Measurements from ENCODE around the gene CPNE5. TPM values are rescaled to one million over a fixed set of nuclear protein-coding genes. Genes with fewer than 3 reads are reported as not detected.

CPNE5 gene
- total and polyA plus RNA-seq, 9 of the 15 experiments (the other 6 are each of a cell fraction or from before 2014, with no cell fraction given), result 0.14 to 1.0 (median 0.46) TPM; not detected in 2

DNA sequence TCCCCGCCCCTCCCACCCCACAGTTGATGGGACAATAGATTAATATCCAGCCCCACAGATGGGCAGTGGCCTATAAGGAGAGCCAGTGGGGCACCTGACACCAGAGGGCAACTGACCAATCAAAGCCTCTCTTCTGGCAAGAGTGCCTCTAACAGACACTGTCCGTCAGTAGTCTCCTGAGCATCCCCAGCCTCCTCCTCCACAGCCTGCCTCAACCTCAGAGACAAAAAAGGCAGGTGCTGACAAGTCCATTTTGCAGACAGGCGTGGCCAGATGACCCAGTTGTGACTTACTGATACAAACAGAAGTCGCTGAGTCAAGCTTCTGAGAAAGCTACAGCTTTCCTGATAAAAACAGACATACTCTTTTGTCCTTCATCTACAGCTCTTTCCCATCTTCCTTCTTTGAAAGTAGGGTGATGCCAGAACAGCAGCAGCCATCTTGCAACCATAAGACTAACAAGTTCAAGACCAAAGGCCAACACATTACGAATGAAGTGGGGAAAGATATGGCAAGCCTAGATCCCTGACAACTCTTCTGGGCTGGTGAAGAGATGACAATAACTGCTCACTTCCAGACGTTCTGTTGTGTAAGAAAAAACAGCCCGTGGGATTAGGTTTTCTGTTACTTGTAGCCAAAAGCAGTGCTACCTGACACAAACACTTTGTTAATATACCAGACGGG lies 23.1 kb upstream of the CPNE5 start (continued):
- TF ChIP-seq, protein P1, sequence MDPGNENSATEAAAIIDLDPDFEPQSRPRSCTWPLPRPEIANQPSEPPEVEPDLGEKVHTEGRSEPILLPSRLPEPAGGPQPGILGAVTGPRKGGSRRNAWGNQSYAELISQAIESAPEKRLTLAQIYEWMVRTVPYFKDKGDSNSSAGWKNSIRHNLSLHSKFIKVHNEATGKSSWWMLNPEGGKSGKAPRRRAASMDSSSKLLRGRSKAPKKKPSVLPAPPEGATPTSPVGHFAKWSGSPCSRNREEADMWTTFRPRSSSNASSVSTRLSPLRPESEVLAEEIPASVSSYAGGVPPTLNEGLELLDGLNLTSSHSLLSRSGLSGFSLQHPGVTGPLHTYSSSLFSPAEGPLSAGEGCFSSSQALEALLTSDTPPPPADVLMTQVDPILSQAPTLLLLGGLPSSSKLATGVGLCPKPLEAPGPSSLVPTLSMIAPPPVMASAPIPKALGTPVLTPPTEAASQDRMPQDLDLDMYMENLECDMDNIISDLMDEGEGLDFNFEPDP (CRISPR knock-in tag; IDR thresholded peaks at IDR 0.05), result no peak
- TF ChIP-seq SOX6 (IDR thresholded peaks at IDR 0.05), result peak; percentile 98
- TF ChIP-seq, protein P2, sequence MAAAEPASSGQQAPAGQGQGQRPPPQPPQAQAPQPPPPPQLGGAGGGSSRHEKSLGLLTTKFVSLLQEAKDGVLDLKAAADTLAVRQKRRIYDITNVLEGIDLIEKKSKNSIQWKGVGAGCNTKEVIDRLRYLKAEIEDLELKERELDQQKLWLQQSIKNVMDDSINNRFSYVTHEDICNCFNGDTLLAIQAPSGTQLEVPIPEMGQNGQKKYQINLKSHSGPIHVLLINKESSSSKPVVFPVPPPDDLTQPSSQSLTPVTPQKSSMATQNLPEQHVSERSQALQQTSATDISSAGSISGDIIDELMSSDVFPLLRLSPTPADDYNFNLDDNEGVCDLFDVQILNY (CRISPR knock-in tag; IDR thresholded peaks at IDR 0.05), result no peak
- no peak for TF ChIP-seq MED1 (CRISPR knock-in tag; IDR thresholded peaks at IDR 0.05; ENCODE audit: borderline replicate concordance)
- TF ChIP-seq RFX5 (IDR thresholded peaks at IDR 0.05; ENCODE audit: low read depth, low read length), result peak; percentile 42; the same call in 1 of the 2 replicates
- peak; percentile 69; the same call in 1 of the 2 replicates for TF ChIP-seq GATAD2A (IDR thresholded peaks at IDR 0.05)
- TF ChIP-seq MYNN (IDR thresholded peaks at IDR 0.05), result peak; percentile 50; the same call in 1 of the 2 replicates
- TF ChIP-seq MYNN (CRISPR knock-in tag; IDR thresholded peaks at IDR 0.05), result no peak
- TF ChIP-seq ZNF561 (CRISPR knock-in tag; conservative IDR thresholded peaks at IDR 0.05), result no peak
- TF ChIP-seq MECOM (CRISPR knock-in tag; IDR thresholded peaks at IDR 0.05), result peak; percentile 97
- TF ChIP-seq NCOA2 (IDR thresholded peaks at IDR 0.05; ENCODE audit: partially characterized antibody in 2 of 2), result no peak
- no peak for TF ChIP-seq RFX1 (IDR thresholded peaks at IDR 0.05)
- TF ChIP-seq PYGO2 (tag; IDR thresholded peaks at IDR 0.05), result no peak
- TF ChIP-seq NFIX (CRISPR knock-in tag; IDR thresholded peaks at IDR 0.05; ENCODE audit: low read depth), result no peak
- TF ChIP-seq, protein P3, sequence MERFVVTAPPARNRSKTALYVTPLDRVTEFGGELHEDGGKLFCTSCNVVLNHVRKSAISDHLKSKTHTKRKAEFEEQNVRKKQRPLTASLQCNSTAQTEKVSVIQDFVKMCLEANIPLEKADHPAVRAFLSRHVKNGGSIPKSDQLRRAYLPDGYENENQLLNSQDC (CRISPR knock-in tag; IDR thresholded peaks at IDR 0.05), result no peak
- TF ChIP-seq, protein P4, sequence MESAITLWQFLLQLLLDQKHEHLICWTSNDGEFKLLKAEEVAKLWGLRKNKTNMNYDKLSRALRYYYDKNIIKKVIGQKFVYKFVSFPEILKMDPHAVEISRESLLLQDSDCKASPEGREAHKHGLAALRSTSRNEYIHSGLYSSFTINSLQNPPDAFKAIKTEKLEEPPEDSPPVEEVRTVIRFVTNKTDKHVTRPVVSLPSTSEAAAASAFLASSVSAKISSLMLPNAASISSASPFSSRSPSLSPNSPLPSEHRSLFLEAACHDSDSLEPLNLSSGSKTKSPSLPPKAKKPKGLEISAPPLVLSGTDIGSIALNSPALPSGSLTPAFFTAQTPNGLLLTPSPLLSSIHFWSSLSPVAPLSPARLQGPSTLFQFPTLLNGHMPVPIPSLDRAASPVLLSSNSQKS (CRISPR knock-in tag; IDR thresholded peaks at IDR 0.05), result no peak
- peak; percentile 94 for TF ChIP-seq MAFF (IDR thresholded peaks at IDR 0.05; ENCODE audit: low read length)
- TF ChIP-seq, protein P5, sequence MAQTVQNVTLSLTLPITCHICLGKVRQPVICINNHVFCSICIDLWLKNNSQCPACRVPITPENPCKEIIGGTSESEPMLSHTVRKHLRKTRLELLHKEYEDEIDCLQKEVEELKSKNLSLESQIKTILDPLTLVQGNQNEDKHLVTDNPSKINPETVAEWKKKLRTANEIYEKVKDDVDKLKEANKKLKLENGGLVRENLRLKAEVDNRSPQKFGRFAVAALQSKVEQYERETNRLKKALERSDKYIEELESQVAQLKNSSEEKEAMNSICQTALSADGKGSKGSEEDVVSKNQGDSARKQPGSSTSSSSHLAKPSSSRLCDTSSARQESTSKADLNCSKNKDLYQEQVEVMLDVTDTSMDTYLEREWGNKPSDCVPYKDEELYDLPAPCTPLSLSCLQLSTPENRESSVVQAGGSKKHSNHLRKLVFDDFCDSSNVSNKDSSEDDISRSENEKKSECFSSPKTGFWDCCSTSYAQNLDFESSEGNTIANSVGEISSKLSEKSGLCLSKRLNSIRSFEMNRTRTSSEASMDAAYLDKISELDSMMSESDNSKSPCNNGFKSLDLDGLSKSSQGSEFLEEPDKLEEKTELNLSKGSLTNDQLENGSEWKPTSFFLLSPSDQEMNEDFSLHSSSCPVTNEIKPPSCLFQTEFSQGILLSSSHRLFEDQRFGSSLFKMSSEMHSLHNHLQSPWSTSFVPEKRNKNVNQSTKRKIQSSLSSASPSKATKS (CRISPR knock-in tag; IDR thresholded peaks at IDR 0.05), result no peak
- peak; percentile 66 for TF ChIP-seq NFIC (IDR thresholded peaks at IDR 0.05)
- no peak for TF ChIP-seq DACH1 (IDR thresholded peaks at IDR 0.05; ENCODE audit: partially characterized antibody)
- TF ChIP-seq ZNF263 (CRISPR knock-in tag; IDR thresholded peaks at IDR 0.05; ENCODE audit: borderline replicate concordance), result no peak; the same call in 1 of the 2 replicates
- TF ChIP-seq NUFIP1 (IDR thresholded peaks at IDR 0.05; ENCODE audit: partially characterized antibody), result peak; percentile 75
- TF ChIP-seq XRCC4 (IDR thresholded peaks at IDR 0.05; ENCODE audit: extremely low read depth, insufficient read depth, insufficient read length), result no peak
- TF ChIP-seq CHD1 (IDR thresholded peaks at IDR 0.05; ENCODE audit: low read length), result peak; percentile 85
- no peak for TF ChIP-seq CHCHD3 (CRISPR knock-in tag; IDR thresholded peaks at IDR 0.05)
- no peak for TF ChIP-seq EZH2 (IDR thresholded peaks at IDR 0.05; ENCODE audit: borderline replicate concordance, low read depth, low read length)
